Activated T-helper 1 cell treated with anti-CD3 and anti-CD28 coated beads, Interleukin-12 subunit alpha, Interleukin-12 subunit beta, Interleukin-2, Interleukin-4 antibody, amounts not matched to agents 30 ng/mL and 10 ng/mL and 1 ng/mL, durations not matched to agents 14 hours and 24 hours and 36 hours (primary cell): ENCODE data around the gene MMP8. TPM values are rescaled to one million over a fixed set of nuclear protein-coding genes. Genes with fewer than 3 reads are reported as not detected.

Experiments
- DNase-seq: peaks from one replicate; pipeline ENCODE4 v3.0.0; 2021; ENCODE audit warnings: low spot score
- H3K27ac Mint-ChIP-seq: one replicate; pipeline ENCODE4 v1.8.0; 2021; ENCODE audit warnings: mild to moderate bottlenecking, mixed read lengths
- H3K27me3 Mint-ChIP-seq: one replicate; pipeline ENCODE4 v1.8.0; 2022; ENCODE audit warnings: mild to moderate bottlenecking, moderate library complexity, mixed read lengths; ENCODE audit not compliant: insufficient read depth
- H3K36me3 Mint-ChIP-seq: one replicate; pipeline ENCODE4 v1.8.0; 2021; ENCODE audit warnings: low read depth, mixed read lengths
- H3K4me1 Mint-ChIP-seq: one replicate; pipeline ENCODE4 v1.8.0; 2021; ENCODE audit warnings: low read depth, mixed read lengths
- H3K4me3 Mint-ChIP-seq: one replicate; pipeline ENCODE4 v1.8.0; 2021; ENCODE audit warnings: mild to moderate bottlenecking, moderate library complexity, mixed read lengths
- H3K9me3 Mint-ChIP-seq: one replicate; pipeline ENCODE4 v1.8.0; 2021; ENCODE audit warnings: mixed read lengths
- intact Hi-C: fragments of 100-400 bp; cut with micrococcal nuclease; formaldehyde crosslinking; loops from one replicate; pipeline ENCODE4 v1.15.1; 2024
- total RNA-seq: library from RNA; stranded (reverse); gene quantifications from 2 replicates; pipeline ENCODE4 v1.2.3, GENCODE V29; 2022

Gene MMP8
- total RNA-seq, 1 donor from 2014 or later, result not detected

DNA sequence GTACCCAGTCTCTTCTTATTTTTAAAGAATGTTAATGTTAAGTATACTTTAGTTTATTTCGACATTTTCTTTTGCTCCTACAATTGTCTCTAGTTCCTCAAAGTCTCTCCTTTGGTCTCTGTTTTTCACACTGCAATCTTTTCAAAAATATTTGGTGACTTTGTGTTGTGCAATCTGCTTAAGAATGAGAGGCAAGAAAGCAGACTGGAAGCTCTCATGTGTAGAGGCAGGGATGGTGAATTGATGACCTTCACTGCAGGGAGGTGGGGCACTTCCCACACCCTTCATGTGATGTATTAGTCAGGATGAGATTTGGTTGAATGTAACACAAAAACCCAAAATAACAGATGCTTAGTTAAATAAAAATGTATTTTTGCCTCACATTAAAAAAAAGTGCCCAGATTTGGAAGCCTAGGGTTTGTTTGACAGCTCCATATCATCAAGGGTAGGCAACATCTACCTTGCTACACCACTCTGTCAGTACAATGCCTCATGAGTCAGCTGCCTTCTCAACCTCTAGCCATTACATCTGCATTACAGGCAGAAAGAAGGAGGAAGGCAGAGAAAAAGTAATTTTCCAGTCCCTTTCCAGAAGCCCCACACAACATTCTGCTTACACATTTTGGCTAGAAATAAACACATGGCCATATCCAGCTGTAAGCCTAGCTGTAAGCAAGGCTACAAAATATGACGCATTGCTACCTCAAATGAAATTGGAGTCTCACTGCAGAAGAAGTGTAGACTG lies 15.4 kb downstream of the MMP8 start:
- Mint-ChIP-seq H3K27ac (no peak overlapping the region), H3K4me1 (no peaks in the 10 kb centered on the region), H3K4me3 (no peak overlapping the region), H3K27me3 (peaks cover 13% of the 10 kb centered on the region), H3K9me3 (no peaks in the 10 kb centered on the region), H3K36me3 (no peaks in the 10 kb centered on the region)
- intact Hi-C loops, result no loop called here
- no peak for DNase-seq

DNA sequence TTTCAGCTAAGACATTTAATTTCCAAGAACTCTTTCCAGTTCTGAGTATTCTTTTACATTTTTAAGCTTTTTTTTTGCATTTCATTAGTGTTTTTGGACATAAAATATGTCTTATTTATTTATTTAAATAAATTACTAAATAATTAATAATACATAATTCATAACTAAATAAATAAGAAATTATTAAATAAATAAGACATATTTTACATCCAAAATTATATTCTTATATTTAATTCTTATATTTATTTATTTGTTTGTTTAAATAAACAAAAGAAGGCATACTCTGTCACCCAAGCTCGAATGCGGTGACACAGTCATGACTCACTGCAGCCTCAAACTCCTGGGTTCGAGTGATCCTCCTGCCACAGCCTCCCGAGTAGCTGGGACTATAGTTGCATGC lies 16.1 kb downstream of the MMP8 start:
- H3K27me3 Mint-ChIP-seq, result peaks cover 13% of the 10 kb centered on the region
- H3K9me3 Mint-ChIP-seq, result no peaks in the 10 kb centered on the region
- DNase-seq, result no peak
- H3K36me3 Mint-ChIP-seq, result no peaks in the 10 kb centered on the region
- no peak overlapping the region for H3K27ac Mint-ChIP-seq
- H3K4me3 Mint-ChIP-seq, result no peak overlapping the region
- H3K4me1 Mint-ChIP-seq, result no peaks in the 10 kb centered on the region
- intact Hi-C loops, result no loop called here

DNA sequence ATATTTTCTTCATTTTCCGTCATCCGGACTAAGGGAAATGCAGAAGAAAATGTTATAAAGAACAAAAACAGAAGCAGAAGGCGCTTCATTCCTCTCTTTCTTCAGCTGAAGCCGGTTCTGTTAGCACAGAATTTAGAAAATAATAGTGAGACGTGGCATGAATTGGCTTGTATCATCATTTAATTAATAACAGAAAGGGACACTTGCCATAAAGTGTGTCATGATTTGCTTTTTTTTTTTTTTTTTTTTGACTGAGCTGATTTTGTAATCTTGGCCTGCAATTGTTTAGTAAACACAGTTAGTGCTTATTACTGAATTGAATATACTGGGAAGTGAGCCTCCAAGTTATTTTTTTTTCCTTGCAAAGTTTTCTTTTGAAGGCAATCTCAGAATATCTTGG lies 19.1 kb downstream of the MMP8 start, which contains the start of gene MMP27:
MMP27 (minus strand) TSS at position 144 of the 400 bp plus-strand sequence; CDS start at position 89, 55 bp downstream.
- intact Hi-C loops, result no loop called here
- H3K27me3 Mint-ChIP-seq, result peaks cover 5% of the 10 kb centered on the region
- no peaks in the 10 kb centered on the region for H3K36me3 Mint-ChIP-seq
- no peaks in the 10 kb centered on the region for H3K4me1 Mint-ChIP-seq
- no peak for DNase-seq
- no peak within 1 kb of the TSS for H3K27ac Mint-ChIP-seq
- no peak within 1 kb of the TSS for H3K4me3 Mint-ChIP-seq
- no peaks in the 10 kb centered on the region for H3K9me3 Mint-ChIP-seq

DNA sequence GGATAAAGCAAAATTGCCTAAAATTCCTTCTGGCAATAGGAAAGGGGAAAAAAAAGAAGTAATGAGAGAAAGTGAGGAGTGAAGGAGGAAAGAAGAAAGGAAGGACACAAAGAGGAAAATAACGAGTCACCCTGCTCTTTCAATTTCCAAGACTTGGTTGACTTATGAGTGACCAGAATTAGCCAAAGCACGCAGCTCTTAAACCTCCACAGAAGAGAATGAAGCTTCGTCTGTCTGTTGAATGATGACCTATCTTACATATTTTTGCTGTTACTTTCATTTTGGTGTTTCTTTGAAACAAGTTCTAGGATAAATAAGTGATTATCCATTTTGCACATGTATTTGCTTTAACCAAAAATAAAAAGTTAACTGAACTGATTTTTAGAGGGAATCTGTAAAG lies 19.9 kb downstream of the MMP8 start:
- Mint-ChIP-seq H3K27ac (no peak overlapping the region), H3K36me3 (no peaks in the 10 kb centered on the region), H3K9me3 (no peaks in the 10 kb centered on the region), H3K4me1 (no peaks in the 10 kb centered on the region), H3K27me3 (peaks cover 6% of the 10 kb centered on the region), H3K4me3 (no peak overlapping the region)
- DNase-seq, result no peak
- intact Hi-C loops, result no loop called here

DNA sequence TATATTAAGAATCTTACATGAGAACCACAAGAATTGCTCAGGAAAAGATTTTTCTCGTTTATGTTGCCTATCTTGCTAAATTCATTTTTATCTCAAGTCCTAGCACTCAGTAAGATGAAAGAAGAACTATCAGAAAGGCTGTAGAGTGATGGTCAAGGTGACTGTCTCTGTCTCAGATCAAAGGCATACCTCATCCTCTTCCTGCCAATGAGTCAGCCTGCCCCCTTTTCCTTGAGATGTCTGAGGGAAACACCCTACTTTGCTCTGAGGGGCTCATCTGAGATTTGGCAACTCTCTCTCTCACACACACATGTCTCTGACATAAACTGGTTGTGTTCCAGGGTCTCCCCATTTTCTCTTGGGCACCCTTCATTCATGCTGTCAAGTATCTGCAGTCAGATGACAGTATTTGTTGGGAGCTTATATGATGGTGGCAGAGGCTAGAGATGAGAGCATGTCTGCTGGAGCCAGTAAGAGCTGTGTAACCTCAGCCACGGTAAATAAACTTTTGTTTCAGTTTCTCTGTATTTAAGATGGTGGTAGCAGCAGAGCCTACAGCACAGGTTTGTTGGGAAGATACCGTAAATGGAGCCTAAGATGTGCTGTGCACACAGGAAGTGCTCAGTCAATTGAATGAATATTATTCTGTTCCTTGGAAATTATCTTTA lies 20.8 kb downstream of the MMP8 start:
- no peak for DNase-seq
- Mint-ChIP-seq H3K27me3 (peaks cover 7% of the 10 kb centered on the region), H3K36me3 (no peaks in the 10 kb centered on the region), H3K27ac (no peak overlapping the region), H3K4me1 (no peaks in the 10 kb centered on the region), H3K9me3 (no peaks in the 10 kb centered on the region), H3K4me3 (no peak overlapping the region)
- intact Hi-C loops, result no loop called here

DNA sequence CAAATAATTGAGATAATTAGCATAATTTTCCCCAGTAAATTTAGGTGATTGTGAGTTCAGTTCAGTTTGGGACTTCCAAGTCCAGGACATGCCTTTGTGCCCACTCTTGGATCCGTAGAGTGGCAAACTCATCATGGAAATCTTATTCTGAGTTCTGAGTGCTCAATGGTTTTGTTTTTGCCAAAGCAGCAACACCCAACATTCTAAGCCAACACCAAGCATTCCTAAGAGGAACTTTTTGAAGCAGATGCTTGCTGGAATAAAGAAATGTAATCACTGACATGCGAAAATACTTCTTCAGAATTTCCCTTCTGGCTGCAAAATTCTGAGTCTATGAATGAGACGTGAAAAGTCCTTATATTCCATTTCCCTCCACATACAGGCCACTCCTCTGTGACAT lies 29.6 kb downstream of the MMP8 start:
- peaks cover 5% of the 10 kb centered on the region for H3K27me3 Mint-ChIP-seq
- DNase-seq, result no peak
- no peaks in the 10 kb centered on the region for H3K4me1 Mint-ChIP-seq
- H3K9me3 Mint-ChIP-seq, result no peaks in the 10 kb centered on the region
- intact Hi-C loops, result no loop called here
- H3K36me3 Mint-ChIP-seq, result no peaks in the 10 kb centered on the region
- no peak overlapping the region for H3K27ac Mint-ChIP-seq
- no peak overlapping the region for H3K4me3 Mint-ChIP-seq

DNA sequence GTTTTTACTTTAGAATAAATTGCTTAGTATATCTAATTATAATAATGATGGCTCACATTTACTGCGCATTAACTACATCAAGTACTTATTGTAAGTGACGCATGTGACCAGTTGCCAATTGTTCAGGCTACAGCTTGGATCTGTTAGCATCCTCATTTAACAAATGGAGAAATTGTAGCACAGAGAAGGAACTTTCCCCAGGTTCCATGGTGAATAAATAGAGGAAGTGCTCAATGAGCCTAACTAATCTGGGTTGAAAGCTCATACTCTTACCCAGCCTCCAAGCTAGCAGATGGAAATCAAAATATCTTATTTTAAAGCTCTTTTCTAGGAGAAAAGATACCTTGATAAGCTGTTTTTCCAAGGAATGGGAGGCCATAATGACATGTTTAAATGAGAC lies 39.0 kb downstream of the MMP8 start:
- intact Hi-C loops, result no loop called here
- Mint-ChIP-seq H3K4me3 (no peak overlapping the region), H3K27me3 (peaks cover 15% of the 10 kb centered on the region), H3K4me1 (no peaks in the 10 kb centered on the region), H3K36me3 (no peaks in the 10 kb centered on the region), H3K27ac (no peak overlapping the region), H3K9me3 (no peaks in the 10 kb centered on the region)
- DNase-seq, result no peak

DNA sequence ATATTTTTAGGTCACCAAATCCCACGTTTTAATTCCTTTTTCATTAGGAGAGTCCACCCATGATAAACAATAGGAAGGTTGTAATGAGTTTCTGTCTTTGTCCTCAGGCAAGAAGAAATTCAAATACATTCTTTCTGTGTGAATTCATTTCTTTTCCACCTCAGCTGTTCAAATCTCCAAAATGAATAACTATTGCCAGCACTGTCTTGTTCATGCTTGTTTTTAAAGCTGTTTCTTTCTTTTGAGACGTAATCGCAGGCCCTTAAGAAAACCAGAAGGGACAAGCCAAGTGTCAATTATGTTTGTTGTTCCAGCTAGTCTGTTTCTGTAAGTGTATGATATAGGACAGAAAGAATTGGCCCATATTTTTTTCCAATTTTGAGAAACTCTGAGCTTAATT lies 39.4 kb downstream of the MMP8 start:
- no peaks in the 10 kb centered on the region for H3K36me3 Mint-ChIP-seq
- intact Hi-C loops, result no loop called here
- H3K4me1 Mint-ChIP-seq, result no peaks in the 10 kb centered on the region
- no peak overlapping the region for H3K4me3 Mint-ChIP-seq
- peaks cover 15% of the 10 kb centered on the region for H3K27me3 Mint-ChIP-seq
- H3K9me3 Mint-ChIP-seq, result no peaks in the 10 kb centered on the region
- no peak for DNase-seq
- H3K27ac Mint-ChIP-seq, result no peak overlapping the region

DNA sequence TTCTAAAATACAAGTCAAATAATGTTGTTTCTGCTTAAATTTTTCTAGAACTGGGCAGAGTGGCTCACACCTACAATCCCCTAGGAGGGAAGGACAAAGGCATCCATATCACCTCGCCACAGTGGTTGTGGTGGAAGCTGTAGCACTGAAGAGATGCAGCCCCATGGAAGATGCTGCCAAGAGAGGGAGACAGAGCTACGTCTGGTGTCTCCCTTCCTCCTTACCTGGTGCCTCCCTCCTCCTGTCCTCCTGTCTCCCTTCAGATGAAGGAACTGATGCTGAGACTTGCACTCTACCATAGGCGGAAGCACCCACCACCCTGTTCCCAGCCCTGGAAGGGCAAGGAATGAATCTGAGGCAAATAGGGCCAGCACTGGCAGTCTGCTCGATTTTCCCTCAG lies 41.5 kb downstream of the MMP8 start:
- intact Hi-C loops, result no loop called here
- Mint-ChIP-seq H3K36me3 (no peaks in the 10 kb centered on the region), H3K27me3 (peaks cover 15% of the 10 kb centered on the region), H3K4me3 (no peak overlapping the region), H3K9me3 (no peaks in the 10 kb centered on the region), H3K27ac (no peak overlapping the region), H3K4me1 (no peaks in the 10 kb centered on the region)
- DNase-seq, result no peak

DNA sequence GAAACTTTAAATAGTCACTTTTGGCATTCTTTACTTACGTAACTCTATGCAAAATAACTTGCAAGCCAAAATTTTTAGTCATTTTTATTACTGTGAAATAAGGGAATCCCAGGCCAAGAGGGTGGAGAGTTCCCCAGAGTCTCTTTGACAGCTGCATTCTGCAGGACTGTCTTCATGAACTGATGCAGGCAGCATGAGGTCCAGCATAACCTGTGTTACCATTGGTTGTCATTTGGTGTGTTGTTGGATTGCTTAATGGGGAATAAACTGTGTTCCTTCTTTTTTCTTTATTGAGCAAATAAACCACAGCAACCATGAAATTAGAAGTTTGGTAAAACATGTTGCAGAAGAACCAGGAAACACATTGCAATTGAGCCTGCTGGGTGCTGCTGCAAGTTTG lies 43.8 kb downstream of the MMP8 start:
- peaks cover 11% of the 10 kb centered on the region for H3K27me3 Mint-ChIP-seq
- no peak for DNase-seq
- H3K9me3 Mint-ChIP-seq, result no peaks in the 10 kb centered on the region
- H3K36me3 Mint-ChIP-seq, result no peaks in the 10 kb centered on the region
- intact Hi-C loops, result no loop called here
- H3K4me3 Mint-ChIP-seq, result no peak overlapping the region
- H3K4me1 Mint-ChIP-seq, result no peaks in the 10 kb centered on the region
- H3K27ac Mint-ChIP-seq, result no peak overlapping the region

DNA sequence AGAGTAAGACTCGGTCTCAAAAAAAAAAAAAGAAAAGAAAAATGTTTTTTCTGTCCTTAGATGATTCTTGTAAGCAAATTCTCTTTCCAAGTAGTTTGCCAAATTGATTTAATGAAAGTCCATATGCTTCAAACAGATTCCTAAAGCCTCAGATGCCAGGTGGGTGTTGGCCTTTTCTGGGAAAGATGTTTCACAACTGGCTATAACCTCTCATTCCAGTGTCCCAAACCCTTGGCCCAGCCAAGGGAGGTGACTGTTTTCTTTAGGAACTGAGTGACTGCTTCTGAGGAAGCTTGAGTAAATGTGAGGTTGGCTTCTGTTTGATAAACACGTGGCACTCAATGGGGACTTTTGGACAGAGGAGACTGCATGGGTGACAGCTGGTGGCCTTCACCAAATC lies 46.7 kb downstream of the MMP8 start:
- no peak overlapping the region for H3K4me3 Mint-ChIP-seq
- H3K27ac Mint-ChIP-seq, result no peak overlapping the region
- no peaks in the 10 kb centered on the region for H3K4me1 Mint-ChIP-seq
- H3K27me3 Mint-ChIP-seq, result peaks cover 20% of the 10 kb centered on the region
- no peaks in the 10 kb centered on the region for H3K9me3 Mint-ChIP-seq
- intact Hi-C loops, result no loop called here
- no peak for DNase-seq
- no peaks in the 10 kb centered on the region for H3K36me3 Mint-ChIP-seq

DNA sequence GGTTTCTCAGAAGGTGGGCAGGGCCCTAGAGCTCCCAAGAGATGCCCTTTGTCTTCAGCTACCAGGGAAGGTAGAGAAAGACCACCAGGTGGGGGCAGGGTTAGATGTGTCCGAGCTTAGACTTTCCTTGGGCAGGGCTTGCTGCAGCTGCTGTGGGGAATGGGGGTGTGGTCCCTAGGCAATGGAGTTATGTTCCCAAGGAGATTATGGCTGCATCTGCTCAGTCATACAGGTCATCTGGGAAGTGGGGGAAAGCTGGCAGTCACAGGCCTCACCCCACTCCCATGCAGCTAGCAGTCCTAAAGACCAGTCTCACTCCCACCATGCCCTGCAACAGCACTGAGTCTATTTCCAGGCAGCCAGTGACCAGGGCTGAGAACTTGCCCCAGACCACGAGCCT lies 48.7 kb downstream of the MMP8 start:
- intact Hi-C loops, result no loop called here
- no peak overlapping the region for H3K4me3 Mint-ChIP-seq
- no peak overlapping the region for H3K27ac Mint-ChIP-seq
- DNase-seq, result no peak
- no peaks in the 10 kb centered on the region for H3K36me3 Mint-ChIP-seq
- H3K9me3 Mint-ChIP-seq, result no peaks in the 10 kb centered on the region
- H3K27me3 Mint-ChIP-seq, result peaks cover 16% of the 10 kb centered on the region
- no peaks in the 10 kb centered on the region for H3K4me1 Mint-ChIP-seq

DNA sequence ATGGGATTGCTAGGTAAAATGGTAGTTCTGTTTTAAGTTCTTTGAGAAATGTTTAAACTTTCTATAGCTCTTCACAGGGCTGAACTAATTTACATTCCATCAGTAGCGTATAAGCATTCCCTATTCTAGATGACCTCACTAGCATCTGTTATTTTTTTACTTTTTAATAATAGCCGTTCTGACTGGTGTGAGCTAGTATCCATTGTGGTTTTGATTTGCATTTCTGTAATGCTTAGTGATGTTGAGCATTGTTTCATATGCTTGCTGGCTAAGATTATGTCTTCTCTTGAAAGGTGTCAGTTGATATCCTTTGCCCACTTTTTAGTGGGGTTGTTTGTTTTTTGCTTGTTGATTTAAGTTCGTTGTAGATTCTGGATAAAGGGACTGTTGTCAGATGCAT lies 55.1 kb downstream of the MMP8 start:
- Mint-ChIP-seq H3K4me1 (no peaks in the 10 kb centered on the region), H3K4me3 (no peak overlapping the region), H3K9me3 (no peaks in the 10 kb centered on the region), H3K36me3 (no peaks in the 10 kb centered on the region), H3K27me3 (peaks cover 11% of the 10 kb centered on the region), H3K27ac (no peak overlapping the region)
- DNase-seq, result no peak
- intact Hi-C loops, result loop anchor here (5.0 kb wide), 1 partner anchor 277 kb away; no protein-coding TSS in a partner anchor
